HEK293T (cell line): ENCODE data around the gene MINDY2.

Source experiments
- ARNT ChIP-seq: fragments of 450-650 bp; IDR thresholded peaks from 2 replicates; pipeline ENCODE4 v1.6.1; 2017; ENCODE audit warnings: mild to moderate bottlenecking
- BHLHE40 ChIP-seq: fragments of 450-650 bp; IDR thresholded peaks from 2 replicates; pipeline ENCODE4 v1.6.1; 2016; ENCODE audit warnings: mild to moderate bottlenecking, moderate library complexity, borderline replicate concordance
- CTBP1 ChIP-seq: fragments of 450-650 bp; IDR thresholded peaks from 2 replicates; pipeline ENCODE4 v1.6.1; 2016; ENCODE audit warnings: borderline replicate concordance
- FOXK2 ChIP-seq: fragments of 450-650 bp; IDR thresholded peaks from 2 replicates; pipeline ENCODE4 v1.6.1; 2016; ENCODE audit warnings: mild to moderate bottlenecking
- FOXM1 ChIP-seq: fragments of 450-650 bp; IDR thresholded peaks from 2 replicates; pipeline ENCODE4 v1.6.1; 2017; ENCODE audit warnings: mild to moderate bottlenecking, borderline replicate concordance
- NFRKB ChIP-seq: fragments of 450-650 bp; IDR thresholded peaks from 2 replicates; pipeline ENCODE4 v1.6.1; 2016; ENCODE audit warnings: mild to moderate bottlenecking, moderate library complexity
- PKNOX1 ChIP-seq: fragments of 450-650 bp; IDR thresholded peaks from 2 replicates; pipeline ENCODE4 v1.6.1; 2016
- TARDBP ChIP-seq: fragments of 450-650 bp; IDR thresholded peaks from 2 replicates; pipeline ENCODE4 v1.6.1; 2016

GRCh38 chr15:58770519-58770856 lies 614 bp upstream of the MINDY2 start:
- TF ChIP-seq NFRKB (no peak), PKNOX1 (no peak), BHLHE40 (no peak), CTBP1 (no peak), FOXK2 (no peak), ARNT (no peak), FOXM1 (no peak), TARDBP (no peak)
